ENCODE results near the gene RNASE8.
"Not testable (repeated sequence)": the region's sequence is repeated elsewhere in the genome, so short reads cannot be mapped to it uniquely, and the experiment has no call there.

The RNASE8 gene

GRCh38 chr14:21029917-21030316, 27.7 kb upstream of the RNASE8 start, which contains the start of gene TPPP2:
TSS of gene TPPP2 (plus strand) at chr14:21030217. CDS start at chr14:21030582, 365 bp downstream.
- DNase-seq (ENCODE audit: low read depth in 2 of 2), result no peak

GRCh38 chr14:21030531-21030930, 27.1 kb upstream of the RNASE8 start:
- DNase-seq (ENCODE audit: low read depth in 2 of 2), result no peak

- DNase-seq (ENCODE audit: low read depth in 2 of 2), result no peak
Measured at GRCh38 chr14:21032326-21033132, 25.1 kb upstream of the RNASE8 start.

- no peak for DNase-seq (ENCODE audit: low read depth in 2 of 2)
Measured at GRCh38 chr14:21033133-21033698, 24.4 kb upstream of the RNASE8 start.

- no peak for DNase-seq (ENCODE audit: low read depth in 2 of 2)
Measured at GRCh38 chr14:21034707-21035106, 22.9 kb upstream of the RNASE8 start, which contains the start of gene RNASE13. TSS of gene RNASE13 (minus strand) at chr14:21034807. CDS start at chr14:21034288, 519 bp downstream.

- DNase-seq (ENCODE audit: low read depth in 2 of 2), result no peak
Measured at GRCh38 chr14:21036751-21037150, 20.9 kb upstream of the RNASE8 start.

- no peak for DNase-seq (ENCODE audit: low read depth in 2 of 2)
Measured at GRCh38 chr14:21037156-21037555, 20.5 kb upstream of the RNASE8 start.

GRCh38 chr14:21038441-21039422, 18.9 kb upstream of the RNASE8 start:
- no peak for DNase-seq (ENCODE audit: low read depth in 2 of 2)

GRCh38 chr14:21039585-21040369, 17.8 kb upstream of the RNASE8 start:
- DNase-seq (ENCODE audit: low read depth in 2 of 2), result no peak

- no peak for DNase-seq (ENCODE audit: low read depth in 2 of 2)
Measured at GRCh38 chr14:21040370-21040925, 17.2 kb upstream of the RNASE8 start.

GRCh38 chr14:21040941-21041340, 16.7 kb upstream of the RNASE8 start:
- not testable (repeated sequence) for DNase-seq (ENCODE audit: low read depth in 2 of 2)

GRCh38 chr14:21041676-21042433, 15.8 kb upstream of the RNASE8 start, which contains the start of gene RNASE7:
TSS of gene RNASE7 (plus strand) at chr14:21042362. CDS start at chr14:21042993, 631 bp downstream.
- DNase-seq (ENCODE audit: low read depth in 2 of 2), result no peak

GRCh38 chr14:21042918-21043317, 14.7 kb upstream of the RNASE8 start:
- no peak for DNase-seq (ENCODE audit: low read depth in 2 of 2)

GRCh38 chr14:21043387-21043973, 14.1 kb upstream of the RNASE8 start:
- no peak for DNase-seq (ENCODE audit: low read depth in 2 of 2)

- DNase-seq (ENCODE audit: low read depth in 2 of 2), result no peak
Measured at GRCh38 chr14:21043974-21044618, 13.5 kb upstream of the RNASE8 start.

- DNase-seq (ENCODE audit: low read depth in 2 of 2), result no peak
Measured at GRCh38 chr14:21047378-21047781, 10.2 kb upstream of the RNASE8 start.

GRCh38 chr14:21048638-21049037, 9.0 kb upstream of the RNASE8 start:
- DNase-seq (ENCODE audit: low read depth in 2 of 2), result no peak

- DNase-seq (ENCODE audit: low read depth in 2 of 2), result no peak
Measured at GRCh38 chr14:21049271-21049673, 8.3 kb upstream of the RNASE8 start.

GRCh38 chr14:21050597-21050996, 7.0 kb upstream of the RNASE8 start:
- DNase-seq (ENCODE audit: low read depth in 2 of 2), result no peak

Measured in stimulated activated CD4-positive, alpha-beta T cell treated with anti-CD3 and anti-CD28 coated beads, Interleukin-4, amount 100 ng/mL, for 48 hours (primary cell).